Measurements from ENCODE around the gene ZNF684. TPM values are rescaled to one million over a fixed set of nuclear protein-coding genes. Genes with fewer than 3 reads are reported as not detected.

Gene ZNF684
- 1.8 to 2.4 TPM (median 2.1 TPM) in 5 replicates for total RNA-seq (2022; extraction: Qiagen RNA extraction)

DNA sequence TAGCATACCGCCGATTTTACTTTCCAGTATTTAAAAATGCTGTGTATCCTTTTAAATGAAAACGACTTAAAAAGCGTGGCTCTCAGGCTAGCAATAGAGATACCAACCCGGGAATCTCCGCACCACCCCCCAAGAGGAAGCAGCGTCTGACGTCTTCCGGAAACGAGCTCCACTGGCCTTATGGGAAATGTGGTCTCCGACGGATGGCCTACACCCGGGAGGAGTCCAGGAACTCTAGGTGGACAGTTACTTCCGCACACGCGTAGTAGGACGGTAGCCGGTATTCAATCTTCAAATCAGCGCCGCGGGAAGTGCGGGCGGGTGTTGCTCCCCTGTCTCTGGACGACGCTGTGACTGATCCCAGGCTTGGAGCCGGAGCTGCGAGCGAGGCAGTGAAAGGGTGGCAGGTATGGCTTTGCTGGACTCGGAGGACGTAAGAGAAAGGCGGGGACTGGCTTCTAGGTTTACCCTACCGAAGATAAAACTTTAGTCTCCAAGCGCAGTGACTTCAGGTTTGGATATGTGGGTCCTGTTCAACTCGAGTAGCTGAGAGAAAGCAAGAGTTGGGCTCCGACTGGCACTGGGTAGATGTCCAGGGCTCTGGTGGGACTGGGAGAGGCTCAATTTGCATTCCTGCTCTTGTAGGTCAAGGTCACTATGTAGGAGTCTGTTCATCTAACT lies at the start of gene ZNF684:
Gene ZNF684 (plus strand): TSS at position 257 of the 681 bp plus-strand sequence. CDS start 1,530 bp downstream, outside the sequence.

GRCh38 chr1:40508375-40509341 lies 22.8 kb upstream of the ZNF684 start, which contains the start of gene EXO5:
TSS of gene EXO5 (plus strand) at chr1:40508767. CDS start at chr1:40514545, 5,778 bp downstream.

Other genes starting within 250 kb of the ZNF684 start
- gene COL9A2, start 214.4 kb upstream of the ZNF684 start, total RNA-seq (2022; extraction: Qiagen RNA extraction), result 0.09 to 0.39 TPM (median 0.36 TPM) in 5 replicates
- gene SMAP2, start 157.9 kb upstream of the ZNF684 start, total RNA-seq (2022; extraction: Qiagen RNA extraction), result 9.4 to 11.1 TPM (median 9.5 TPM) in 5 replicates
- gene ZFP69B, start 81.2 kb upstream of the ZNF684 start, total RNA-seq (2022; extraction: Qiagen RNA extraction), result 1.3 to 2.1 TPM (median 1.9 TPM) in 5 replicates
- gene ZFP69, start 54.3 kb upstream of the ZNF684 start, total RNA-seq (2022; extraction: Qiagen RNA extraction), result not detected in 5 replicates
- 3.9 to 4.8 TPM (median 4.4 TPM) in 5 replicates for gene EXO5, start 22.9 kb upstream of the ZNF684 start, total RNA-seq (2022; extraction: Qiagen RNA extraction)
- 0.61 to 1.3 TPM (median 1.0 TPM) in 5 replicates for gene RIMS3, start 134.0 kb downstream of the ZNF684 start, total RNA-seq (2022; extraction: Qiagen RNA extraction)
- gene NFYC, start 160.1 kb downstream of the ZNF684 start, total RNA-seq (2022; extraction: Qiagen RNA extraction), result 37.0 to 40.6 TPM (median 39.8 TPM) in 5 replicates